MM.1S (cell line): ENCODE results near the gene SLC16A12.

Experiments used
- EZH2 ChIP-seq: fragments of 300-600 bp; sonication (generic); optimal IDR thresholded peaks from 2 replicates; pipeline ENCODE3; 2017; ENCODE audit warnings: low read depth, mild to moderate bottlenecking, antibody characterized with exemption, low read length, mixed read lengths
- EZH2phosphoT487 ChIP-seq: fragments of 300-600 bp; sonication (generic); IDR thresholded peaks from 2 replicates; pipeline ENCODE4 v1.6.1; 2018; ENCODE audit warnings: antibody characterized with exemption, low read length
- TF ChIP-seq, protein P1 (sequence below): fragments of 300-600 bp; sonication (generic); IDR thresholded peaks from 2 replicates; pipeline ENCODE4 v1.5.1; 2016; ENCODE audit warnings: antibody characterized with exemption, low read length, mixed read lengths

DNA sequence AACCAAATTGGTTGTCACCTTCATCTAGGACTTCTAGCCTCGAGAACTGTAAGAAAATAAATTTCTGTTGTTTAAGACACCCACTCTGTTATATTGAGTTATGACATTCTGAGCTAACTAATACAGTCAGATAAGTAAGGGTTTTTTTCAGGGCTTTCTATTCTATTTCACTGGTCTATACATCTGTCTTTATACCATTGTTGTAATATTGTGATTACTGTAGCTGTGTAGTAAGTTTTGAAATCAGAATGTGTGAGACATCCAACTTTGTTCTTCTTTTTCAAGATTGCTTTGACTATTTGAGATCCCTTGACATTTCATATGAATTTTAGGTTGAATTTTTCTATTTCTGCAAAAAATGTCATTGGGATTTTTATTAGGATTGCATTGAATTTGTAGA, 135.4 kb downstream of the SLC16A12 start:
- TF ChIP-seq, protein P1, sequence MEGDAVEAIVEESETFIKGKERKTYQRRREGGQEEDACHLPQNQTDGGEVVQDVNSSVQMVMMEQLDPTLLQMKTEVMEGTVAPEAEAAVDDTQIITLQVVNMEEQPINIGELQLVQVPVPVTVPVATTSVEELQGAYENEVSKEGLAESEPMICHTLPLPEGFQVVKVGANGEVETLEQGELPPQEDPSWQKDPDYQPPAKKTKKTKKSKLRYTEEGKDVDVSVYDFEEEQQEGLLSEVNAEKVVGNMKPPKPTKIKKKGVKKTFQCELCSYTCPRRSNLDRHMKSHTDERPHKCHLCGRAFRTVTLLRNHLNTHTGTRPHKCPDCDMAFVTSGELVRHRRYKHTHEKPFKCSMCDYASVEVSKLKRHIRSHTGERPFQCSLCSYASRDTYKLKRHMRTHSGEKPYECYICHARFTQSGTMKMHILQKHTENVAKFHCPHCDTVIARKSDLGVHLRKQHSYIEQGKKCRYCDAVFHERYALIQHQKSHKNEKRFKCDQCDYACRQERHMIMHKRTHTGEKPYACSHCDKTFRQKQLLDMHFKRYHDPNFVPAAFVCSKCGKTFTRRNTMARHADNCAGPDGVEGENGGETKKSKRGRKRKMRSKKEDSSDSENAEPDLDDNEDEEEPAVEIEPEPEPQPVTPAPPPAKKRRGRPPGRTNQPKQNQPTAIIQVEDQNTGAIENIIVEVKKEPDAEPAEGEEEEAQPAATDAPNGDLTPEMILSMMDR, result no peak
- TF ChIP-seq EZH2 (no peak), EZH2phosphoT487 (no peak)
